Activated T-helper 9 cell treated with anti-CD3 and anti-CD28 coated beads, Interleukin-2, amount 50 U/mL, for 16 hours (primary cell): ENCODE results near the gene MEGF8.

Experiments used
- DNase-seq: peaks from one replicate; pipeline ENCODE4 v3.0.0-alpha.2; 2020; ENCODE audit warnings: low read depth

The MEGF8 gene

DNA sequence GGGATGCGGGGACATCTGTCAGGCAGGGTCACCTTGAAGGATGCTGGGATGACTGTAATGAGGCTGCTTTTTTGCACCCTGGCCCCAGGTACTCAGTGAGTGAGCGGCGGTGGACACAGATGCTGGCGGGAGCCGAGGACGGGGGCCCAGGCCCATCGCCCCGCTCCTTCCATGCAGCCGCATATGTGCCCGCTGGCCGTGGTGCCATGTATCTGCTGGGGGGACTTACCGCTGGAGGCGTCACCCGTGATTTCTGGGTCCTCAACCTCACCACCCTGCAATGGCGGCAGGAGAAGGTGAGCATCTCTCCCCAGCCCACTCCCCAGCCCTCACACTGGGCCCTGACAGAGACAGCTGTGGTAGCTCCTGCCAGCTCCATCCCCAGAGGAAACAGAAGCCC, 31.3 kb downstream of the MEGF8 start:
- no peak for DNase-seq

DNA sequence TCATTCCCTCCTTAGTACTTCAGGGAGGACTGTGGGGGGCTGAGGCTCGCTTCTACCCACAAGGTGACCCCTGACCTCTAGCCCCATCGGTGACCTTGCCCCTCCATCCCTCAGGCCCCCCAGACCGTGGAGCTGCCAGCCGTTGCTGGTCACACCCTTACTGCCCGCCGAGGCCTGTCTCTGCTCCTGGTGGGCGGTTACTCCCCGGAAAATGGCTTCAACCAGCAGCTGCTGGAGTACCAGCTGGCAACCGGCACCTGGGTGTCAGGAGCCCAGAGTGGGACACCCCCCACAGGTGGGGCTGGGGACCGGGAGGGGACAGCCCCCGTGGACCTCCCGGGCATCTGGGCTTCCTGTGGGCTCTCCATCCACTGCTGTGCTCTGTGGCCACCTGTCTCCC, 31.9 kb downstream of the MEGF8 start:
- DNase-seq = no peak

DNA sequence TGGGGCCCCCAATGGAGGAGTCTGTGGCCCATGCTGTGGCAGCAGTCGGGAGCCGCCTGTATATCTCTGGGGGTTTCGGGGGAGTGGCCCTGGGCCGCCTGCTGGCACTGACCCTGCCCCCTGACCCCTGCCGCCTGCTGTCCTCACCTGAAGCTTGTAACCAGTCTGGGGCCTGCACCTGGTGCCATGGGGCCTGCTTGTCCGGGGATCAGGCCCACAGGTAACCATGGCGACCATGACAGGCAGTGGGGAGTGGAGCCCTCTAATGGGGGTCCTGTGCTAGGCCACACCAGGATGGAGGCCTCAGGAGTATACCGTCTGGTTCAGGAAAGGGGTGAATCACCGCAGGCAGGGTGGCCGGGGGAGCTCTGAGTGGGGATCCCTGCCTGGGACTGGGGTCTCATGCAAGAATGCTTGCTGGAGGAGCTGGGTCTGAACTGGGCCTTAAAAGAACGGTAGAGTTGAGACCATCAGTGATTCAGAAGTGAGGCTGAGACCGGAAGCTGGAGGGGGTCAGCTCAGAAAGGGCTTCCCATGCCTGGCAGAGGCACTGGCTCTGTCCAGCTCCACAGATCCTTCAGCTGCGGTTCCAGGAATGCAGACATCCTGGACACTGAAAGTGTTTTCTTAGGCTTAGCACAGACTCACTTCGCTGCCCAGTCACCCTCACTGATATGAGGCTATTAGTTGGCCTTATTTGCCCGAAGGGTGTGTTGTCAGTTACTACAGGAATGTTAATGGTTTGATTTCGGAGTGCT, 35.5 kb downstream of the MEGF8 start:
- no peak for DNase-seq

DNA sequence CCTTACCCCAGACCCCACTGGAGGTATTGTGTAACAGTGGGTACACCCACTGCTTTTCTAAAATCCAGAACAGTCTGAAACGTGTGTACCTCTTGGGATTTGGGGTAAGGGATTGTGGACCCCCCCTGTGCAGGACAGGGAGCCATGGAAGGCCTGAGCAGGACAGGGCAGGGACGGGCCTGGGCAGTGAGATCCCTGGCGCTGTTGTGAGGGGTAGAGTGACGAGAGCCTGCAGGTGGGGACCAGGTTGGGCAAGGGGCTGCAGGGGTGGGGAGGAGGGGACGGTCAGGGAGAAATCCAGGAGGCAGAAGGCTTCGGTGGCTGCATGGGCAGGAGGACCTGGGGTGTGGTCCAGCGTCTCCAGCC, 36.1 kb downstream of the MEGF8 start:
- no peak for DNase-seq

DNA sequence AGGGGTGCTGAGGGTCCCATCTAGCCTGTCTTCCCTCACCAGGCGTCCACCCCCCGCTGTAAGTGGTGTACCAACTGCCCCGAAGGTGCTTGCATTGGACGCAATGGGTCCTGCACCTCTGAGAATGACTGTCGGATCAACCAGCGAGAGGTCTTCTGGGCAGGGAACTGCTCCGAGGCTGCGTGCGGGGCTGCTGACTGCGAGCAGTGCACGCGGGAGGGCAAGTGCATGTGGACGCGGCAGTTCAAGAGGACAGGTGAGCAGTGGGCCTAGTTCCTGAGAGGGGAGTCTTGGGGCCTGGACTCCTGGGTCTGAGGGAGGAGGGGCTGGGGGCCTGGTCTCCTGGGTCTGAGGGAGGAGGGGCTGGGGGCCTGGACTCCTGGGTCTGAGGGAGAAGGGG, 36.9 kb downstream of the MEGF8 start:
- no peak for DNase-seq

DNA sequence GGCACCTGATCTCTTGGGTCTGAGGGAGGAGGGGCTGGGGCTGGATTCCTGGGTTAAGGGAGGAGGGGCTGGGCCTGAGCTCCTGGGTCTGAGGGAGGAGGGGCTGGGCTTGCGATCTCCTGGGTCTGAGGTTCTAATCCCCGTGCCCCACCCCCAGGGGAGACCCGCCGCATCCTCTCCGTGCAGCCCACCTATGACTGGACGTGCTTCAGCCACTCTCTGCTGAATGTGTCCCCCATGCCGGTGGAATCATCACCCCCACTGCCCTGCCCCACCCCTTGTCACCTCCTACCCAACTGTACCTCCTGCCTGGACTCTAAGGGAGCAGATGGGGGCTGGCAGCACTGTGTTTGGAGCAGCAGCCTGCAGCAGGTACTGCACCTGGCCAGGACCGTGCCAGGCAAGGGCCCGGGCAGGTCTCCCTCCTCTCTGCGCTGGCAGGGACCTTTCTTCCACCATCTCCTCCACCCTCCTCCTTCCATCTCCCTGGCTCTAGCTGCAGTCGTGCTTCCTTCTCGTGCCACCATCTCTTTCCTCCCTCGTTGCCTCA, 37.5 kb downstream of the MEGF8 start:
- DNase-seq = no peak

DNA sequence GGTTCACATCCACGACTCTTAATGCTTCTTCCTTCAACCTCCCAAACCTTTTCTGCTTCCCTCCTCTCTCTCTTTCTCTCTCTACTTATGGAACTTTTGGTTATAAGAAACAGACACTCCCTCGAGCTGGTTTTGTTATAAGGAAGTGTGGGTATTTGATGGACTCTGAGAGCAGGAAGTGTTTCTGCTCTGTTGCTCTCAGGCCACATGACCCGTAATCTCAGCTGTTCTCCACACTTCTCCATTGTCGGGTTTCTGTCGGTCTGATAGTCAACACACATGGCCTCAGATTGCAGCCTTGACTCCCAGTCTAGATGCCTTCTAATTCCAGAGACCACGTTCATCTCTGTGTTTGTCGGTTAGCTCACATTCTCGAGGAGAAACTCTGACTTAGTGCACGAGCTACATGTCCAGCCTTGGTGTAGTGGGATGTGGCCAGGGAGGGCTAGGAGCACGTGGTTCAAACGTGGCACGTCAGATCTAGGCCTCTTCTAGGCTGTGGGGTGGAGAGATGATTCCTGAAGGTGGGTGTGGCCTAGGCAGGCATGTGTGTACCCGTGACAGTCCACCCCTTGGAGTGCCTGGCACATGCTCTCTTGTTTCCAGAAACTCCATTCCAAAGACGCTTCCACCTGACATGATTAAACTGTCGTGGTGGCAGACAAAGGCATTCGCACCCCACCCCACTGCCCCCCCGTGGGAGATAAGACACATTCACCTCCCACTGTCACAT, 38.3 kb downstream of the MEGF8 start:
- DNase-seq = no peak

DNA sequence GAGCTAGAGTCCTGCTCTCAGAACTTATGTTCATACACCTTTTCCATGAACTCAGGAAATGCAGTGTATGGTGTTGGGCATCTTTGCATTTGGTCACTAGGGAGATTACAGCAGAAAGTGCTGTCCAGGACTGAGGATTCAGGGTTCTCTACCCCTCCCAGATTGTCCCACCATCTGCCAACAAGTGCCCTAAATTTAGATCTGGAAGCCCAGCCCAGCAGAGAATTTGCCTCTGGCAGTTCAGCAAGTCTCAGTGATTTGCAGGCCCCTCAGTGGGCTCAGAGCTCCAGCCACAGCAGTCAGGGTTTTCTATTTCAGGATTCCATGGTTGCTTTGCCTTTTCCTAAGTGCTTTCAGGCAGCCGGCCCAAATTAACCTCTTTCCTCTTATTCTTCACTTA, 41.2 kb downstream of the MEGF8 start:
- no peak for DNase-seq

DNA sequence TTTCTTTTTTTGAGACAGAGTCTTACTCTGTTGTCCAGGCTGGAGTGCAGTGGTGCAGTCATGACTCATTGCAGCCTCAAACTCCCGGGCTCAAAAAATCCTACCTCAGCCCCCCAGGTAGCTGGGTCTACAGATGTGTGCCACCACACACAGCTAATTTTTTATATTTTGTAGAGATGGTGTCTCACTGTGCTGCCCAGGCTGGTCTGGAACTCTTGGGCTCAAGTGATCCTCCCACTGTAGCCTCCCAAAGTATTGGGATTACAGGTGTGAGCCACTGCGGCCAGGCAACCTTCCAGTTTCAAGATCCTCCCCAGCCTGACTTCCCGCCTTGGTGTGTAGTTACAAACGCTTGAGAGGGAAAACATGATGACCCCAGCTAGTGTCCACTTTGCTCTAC, 42.5 kb downstream of the MEGF8 start:
- DNase-seq = no peak

DNA sequence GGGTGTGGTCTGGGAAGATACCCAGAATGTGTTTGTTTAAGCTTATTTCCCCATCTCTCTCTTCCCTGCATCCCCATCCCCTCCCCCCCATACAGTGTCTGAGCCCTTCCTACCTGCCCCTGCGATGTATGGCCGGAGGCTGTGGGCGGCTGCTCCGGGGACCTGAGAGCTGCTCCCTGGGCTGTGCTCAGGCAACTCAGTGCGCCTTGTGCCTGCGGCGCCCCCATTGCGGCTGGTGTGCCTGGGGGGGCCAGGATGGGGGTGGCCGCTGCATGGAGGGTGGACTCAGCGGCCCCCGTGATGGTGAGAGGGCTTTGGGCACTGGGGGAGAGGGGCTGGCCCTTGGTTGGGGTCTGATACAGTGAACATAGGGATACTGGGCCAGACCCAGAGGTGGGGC, 42.9 kb downstream of the MEGF8 start:
- no peak for DNase-seq

DNA sequence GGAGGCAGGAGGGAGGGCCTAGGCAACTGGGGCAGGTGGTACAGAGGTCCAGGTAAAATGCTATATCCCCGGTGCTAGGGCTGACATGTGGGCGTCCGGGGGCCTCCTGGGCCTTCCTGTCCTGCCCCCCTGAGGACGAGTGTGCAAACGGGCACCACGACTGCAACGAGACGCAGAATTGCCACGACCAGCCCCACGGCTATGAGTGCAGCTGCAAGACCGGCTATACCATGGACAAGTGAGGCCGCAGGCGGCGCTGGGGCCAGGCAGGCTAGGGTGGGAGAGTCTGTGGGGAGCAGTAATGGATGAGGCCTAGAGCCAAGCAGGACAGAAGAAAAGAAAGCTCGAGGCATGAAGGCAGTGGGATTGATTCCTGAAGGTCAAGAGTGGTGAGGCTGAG, 43.3 kb downstream of the MEGF8 start:
- DNase-seq = no peak

DNA sequence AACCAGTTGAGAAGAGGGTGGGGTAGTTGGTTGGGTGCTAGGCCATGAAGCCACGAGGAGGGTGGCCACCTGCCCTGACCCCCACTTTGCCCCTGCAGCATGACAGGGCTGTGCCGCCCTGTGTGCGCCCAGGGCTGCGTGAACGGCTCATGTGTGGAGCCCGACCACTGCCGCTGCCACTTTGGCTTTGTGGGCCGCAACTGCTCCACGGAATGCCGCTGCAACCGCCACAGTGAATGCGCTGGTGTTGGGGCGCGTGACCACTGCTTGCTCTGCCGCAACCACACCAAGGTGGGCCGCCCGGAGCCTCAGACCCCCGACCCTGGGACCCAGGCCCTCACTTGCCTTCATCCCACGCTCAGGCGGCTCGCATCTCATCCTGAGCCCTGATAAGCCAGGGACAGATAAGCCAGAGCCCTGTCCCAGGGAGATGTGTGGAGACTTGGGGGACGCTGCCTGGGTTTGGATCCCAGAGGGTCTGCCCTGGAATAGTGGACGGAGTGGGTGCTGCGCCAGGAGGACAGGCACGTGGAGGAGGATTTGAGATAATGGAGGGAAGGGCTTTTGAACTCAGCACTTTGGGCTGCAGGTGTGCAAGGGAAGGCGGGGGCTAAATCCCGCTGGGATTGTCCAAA, 44.1 kb downstream of the MEGF8 start:
- no peak for DNase-seq

DNA sequence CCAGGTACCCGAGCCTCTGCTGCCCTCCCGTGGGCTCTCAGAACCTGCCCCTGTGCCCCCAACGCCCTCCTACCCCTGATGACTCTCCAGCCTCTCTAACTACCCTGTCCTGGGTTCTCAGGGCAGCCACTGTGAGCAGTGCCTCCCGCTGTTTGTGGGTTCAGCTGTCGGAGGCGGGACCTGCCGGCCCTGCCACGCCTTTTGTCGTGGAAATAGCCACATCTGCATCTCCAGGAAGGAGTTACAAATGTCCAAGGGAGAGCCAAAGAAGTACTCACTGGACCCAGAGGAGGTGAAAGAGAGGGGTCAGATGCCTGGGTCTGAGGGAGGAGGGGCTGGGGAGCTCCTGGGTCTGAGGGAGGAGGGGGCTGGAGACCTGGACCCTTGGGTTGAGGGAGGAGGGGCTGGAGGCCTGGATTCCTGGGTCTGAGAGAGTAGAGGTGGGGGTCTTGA, 44.7 kb downstream of the MEGF8 start:
- no peak for DNase-seq

DNA sequence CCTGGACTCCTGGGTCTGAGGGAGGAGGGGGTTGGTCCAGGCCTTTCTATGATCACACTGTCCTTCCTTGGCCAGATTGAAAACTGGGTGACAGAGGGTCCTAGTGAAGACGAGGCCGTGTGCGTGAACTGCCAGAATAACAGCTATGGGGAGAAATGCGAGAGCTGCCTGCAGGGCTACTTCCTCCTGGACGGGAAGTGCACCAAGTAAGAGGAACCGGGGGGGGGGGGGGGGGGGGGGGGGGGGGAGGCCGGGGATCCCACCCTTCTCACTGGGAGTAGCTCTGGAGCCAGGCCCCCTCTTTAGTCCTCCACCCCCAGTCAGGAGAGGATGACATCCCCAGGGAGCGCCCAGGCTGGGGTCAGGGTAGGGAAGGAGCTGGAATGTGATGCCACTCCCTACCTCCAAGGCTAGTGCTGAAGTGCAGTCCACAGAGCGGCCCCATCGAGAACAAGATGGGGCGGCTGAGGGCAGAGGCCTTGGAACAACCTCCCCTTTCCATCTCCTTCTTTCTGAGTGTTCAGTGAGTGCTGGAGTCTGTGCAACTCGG, 45.3 kb downstream of the MEGF8 start:
- DNase-seq = no peak

DNA sequence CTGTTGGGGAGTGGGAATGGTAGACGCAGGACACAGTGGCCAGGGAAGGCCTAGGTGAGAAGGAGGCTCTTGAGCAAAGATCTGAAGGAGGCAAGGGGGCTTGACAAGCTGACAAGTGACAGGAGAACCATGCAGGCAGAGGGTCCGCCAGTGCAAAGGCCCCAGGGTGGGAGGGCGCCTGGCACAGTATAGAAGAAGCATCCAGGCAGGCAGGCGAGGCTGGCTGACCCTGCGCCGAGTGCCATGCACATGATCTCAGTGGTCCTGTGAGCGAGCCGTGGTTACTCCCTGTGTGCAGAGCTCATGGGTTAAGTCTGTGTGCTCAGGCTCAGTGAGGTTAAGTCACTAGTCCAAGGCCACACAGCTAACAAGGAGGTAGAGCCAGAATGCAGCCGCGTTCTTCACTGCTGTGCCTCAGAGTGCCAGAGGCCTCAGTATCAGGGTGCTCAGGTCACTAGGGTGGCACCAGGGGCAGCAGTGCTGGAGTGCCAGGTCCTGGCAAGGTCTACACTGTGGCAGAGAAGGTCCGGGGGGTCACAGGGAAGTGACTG, 49.5 kb downstream of the MEGF8 start:
- DNase-seq = no peak

DNA sequence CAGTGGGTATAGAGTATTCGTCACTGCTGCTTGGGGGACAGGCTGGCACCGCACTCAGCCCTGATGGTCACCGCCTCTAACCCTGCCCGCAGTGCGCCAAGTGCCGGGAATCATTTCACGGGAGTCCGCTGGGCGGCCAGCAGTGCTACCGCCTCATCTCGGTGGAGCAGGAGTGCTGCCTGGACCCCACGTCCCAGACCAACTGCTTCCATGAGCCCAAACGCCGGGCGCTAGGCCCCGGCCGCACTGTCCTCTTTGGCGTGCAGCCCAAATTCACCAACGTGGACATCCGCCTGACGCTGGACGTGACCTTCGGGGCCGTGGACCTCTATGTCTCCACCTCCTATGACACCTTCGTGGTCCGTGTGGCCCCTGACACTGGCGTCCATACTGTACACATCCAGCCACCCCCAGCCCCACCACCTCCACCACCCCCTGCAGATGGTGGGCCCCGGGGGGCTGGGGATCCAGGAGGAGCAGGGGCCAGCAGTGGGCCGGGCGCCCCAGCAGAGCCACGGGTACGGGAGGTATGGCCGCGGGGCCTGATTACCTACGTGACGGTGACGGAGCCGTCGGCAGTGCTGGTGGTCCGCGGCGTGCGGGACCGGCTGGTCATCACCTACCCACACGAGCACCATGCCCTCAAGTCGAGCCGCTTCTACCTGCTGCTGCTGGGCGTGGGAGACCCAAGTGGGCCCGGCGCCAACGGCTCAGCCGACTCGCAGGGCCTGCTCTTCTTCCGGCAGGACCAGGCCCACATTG, 50.2 kb downstream of the MEGF8 start:
- DNase-seq = no peak

DNA sequence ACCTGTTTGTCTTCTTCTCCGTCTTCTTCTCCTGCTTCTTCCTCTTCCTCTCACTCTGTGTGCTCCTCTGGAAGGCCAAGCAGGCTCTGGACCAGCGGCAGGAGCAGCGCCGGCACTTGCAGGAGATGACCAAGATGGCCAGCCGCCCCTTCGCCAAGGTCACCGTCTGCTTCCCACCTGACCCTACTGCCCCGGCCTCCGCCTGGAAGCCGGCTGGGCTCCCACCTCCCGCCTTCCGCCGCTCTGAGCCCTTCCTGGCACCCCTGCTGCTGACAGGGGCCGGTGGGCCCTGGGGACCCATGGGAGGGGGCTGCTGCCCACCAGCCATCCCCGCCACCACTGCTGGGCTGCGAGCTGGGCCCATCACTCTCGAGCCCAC, 50.7 kb downstream of the MEGF8 start:
- DNase-seq = no peak

DNA sequence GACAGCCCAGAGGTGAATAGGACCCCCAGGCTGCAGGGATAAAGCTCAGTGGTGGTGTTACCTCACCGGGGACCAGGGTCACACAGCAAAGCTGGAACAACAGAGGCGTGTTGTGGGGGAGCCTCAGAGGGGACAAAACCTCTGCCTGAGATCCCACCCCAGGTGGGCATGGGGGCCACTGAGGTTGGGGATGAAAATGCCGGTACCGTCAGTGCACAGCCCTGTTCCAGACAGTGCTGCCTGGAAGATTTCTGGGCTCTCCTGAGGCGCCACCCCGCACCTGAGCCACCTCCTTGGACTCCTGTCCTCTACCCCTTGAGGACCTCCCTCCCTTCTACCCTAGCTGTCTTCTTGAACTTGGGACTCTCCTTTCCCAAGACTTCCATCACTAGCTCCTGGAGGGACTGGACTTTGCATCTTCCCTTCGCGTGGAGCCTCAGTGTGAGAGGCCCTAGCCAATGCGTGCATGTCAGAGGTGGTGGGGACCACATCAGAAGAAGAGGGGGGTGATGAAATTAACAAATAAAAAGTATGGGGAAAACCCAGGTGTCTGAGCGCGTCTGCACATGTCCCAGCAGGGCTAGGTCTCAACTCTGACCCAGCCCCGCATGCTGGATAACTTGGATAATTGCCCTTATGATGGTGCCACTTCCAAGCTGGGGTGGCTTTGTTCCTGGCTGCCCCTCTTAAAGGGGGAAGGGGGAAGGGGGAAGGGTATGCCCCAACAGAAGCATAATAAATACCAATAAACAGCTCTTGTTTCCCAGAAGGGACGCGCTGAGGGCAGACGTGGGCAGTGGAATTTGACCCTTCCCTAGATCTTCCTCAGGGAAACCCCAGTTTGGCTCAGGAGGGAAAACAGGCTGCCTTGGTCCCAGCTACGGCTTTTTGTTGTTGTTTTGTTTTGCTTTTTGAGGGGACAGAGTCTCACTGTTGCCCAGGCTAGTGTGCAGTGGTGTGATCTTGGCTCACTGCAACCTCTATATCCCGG, 53.1 kb downstream of the MEGF8 start:
- no peak for DNase-seq

DNA sequence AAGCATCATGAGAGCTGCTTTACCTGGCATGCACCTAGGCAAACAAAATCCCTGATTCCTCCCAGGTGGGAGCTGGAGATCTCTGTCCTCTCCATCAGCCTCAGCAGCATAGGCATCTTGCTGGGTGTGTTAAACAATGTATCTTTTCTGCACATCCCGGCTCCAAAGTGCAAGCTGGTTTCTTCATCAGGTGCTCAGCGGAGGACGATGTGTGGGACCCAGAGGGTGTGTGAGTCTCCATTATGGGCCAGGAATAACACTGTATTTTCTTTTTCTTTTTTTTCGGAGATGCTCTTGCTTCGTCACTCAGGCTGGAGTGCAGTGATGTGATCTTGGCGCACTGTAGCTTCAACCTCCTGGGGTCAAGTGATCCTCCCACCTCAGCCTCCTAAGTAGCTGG, 54.7 kb downstream of the MEGF8 start:
- DNase-seq = no peak

DNA sequence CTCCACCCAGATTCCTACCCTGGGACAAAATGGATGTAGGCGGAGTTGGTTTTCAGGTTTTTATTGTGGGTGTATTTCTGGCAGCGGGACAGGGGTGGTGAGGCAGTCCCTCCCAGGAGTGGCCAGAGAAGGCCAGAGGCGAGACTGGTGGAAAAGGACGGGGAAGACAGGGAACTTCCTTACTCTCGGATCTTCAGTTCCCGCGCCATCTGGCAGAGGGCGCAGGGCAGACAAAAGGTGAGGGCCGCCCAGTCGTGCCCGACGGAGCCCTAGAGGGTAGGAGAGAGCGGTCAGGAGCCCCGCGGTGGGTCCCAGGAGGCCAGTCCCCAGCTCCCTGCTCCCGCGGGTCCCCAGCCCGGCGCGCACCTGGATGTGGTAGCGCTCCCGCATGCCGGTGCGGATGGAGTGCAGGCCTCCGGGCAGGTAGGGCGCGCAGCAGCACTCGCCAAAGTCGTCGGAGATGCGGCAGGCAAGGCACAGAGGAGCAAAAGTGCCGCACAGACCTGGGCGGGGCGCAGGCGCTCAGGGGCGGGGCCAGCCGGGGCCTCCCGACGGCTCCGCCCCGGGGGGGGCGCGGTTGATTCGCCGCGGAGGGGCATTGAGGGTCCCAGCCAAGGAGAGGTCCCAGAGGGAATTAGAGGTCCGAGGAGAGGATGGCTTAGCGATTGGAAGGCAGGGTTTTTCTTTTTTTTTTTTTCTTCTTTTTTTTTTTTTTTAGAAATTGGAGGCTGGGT, 61.7 kb downstream of the MEGF8 start:
- peak; percentile 54 for DNase-seq
